Karpas-422 (cell line): ENCODE data around the gene DIPK1B. TPM values are rescaled to one million over a fixed set of nuclear protein-coding genes. Genes with fewer than 3 reads are reported as not detected.
"Not testable (repeated sequence)": the region's sequence is repeated elsewhere in the genome, so short reads cannot be mapped to it uniquely, and the experiment has no call there.

Experiments used
- DNase-seq: peaks from one replicate; pipeline ENCODE4 v3.0.0-alpha.2; 2015
- H2AFZ ChIP-seq: fragments of 200-600 bp; sonication (generic); 2 replicates; pipeline ENCODE4 v1.6.1; 2014; ENCODE audit warnings: antibody characterized with exemption, low read length, mixed read lengths
- H3K27ac ChIP-seq: fragments of 200-600 bp; sonication (generic); 2 replicates; pipeline ENCODE4 v1.5.1; 2014; ENCODE audit warnings: mild to moderate bottlenecking, low read length, moderate library complexity
- H3K27me3 ChIP-seq: fragments of 200-600 bp; sonication (generic); 2 replicates; pipeline ENCODE4 v1.6.1; 2014; ENCODE audit warnings: low read length, mixed read lengths
- H3K36me3 ChIP-seq: fragments of 200-600 bp; sonication (generic); 2 replicates; pipeline ENCODE4 v1.6.1; 2014; ENCODE audit warnings: low read length, mixed read lengths; ENCODE audit not compliant: insufficient read depth
- H3K4me1 ChIP-seq: fragments of 200-600 bp; sonication (generic); 2 replicates; pipeline ENCODE4 v1.6.1; 2014; ENCODE audit warnings: mild to moderate bottlenecking, low read length, mixed read lengths
- H3K4me2 ChIP-seq: fragments of 200-600 bp; sonication (generic); 2 replicates; pipeline ENCODE4 v1.6.1; 2014; ENCODE audit warnings: low read length, low read depth, mild to moderate bottlenecking; ENCODE audit not compliant: poor library complexity, severe bottlenecking
- H3K4me3 ChIP-seq: fragments of 200-600 bp; sonication (generic); 2 replicates; pipeline ENCODE4 v1.5.1; 2014; ENCODE audit warnings: mild to moderate bottlenecking, antibody characterized with exemption, low read length, mixed read lengths
- H3K79me2 ChIP-seq: fragments of 200-600 bp; sonication (generic); 2 replicates; pipeline ENCODE4 v1.6.1; 2014; ENCODE audit warnings: mild to moderate bottlenecking, low read length, mixed read lengths
- H3K9ac ChIP-seq: fragments of 200-600 bp; sonication (generic); 2 replicates; pipeline ENCODE4 v1.6.0; 2014; ENCODE audit warnings: low read length
- H3K9me2 ChIP-seq: fragments of 200-600 bp; sonication (generic), shearing (Covaris generic); replicated peaks from 2 replicates; pipeline ENCODE4 v1.6.0; 2014; ENCODE audit warnings: mild to moderate bottlenecking, low read length, moderate library complexity; ENCODE audit not compliant: insufficient read depth
- H3K9me3 ChIP-seq: fragments of 300-700, 200-600 bp; sonication (generic); 2 replicates; pipeline ENCODE4 v1.6.1; 2014; ENCODE audit warnings: low read length, mixed read lengths
- H4K20me1 ChIP-seq: fragments of 200-600 bp; sonication (generic); 2 replicates; pipeline ENCODE4 v1.6.1; 2014; ENCODE audit warnings: mild to moderate bottlenecking, antibody characterized with exemption, low read length, low read depth; ENCODE audit not compliant: insufficient read depth
- total RNA-seq: library from RNA; depleted of rRNA; stranded (reverse); fragments of >200 nt; shearing (Covaris generic); gene quantifications from 2 replicates; pipeline ENCODE4 v1.2.3, GENCODE V29; 2014; ENCODE audit warnings: low replicate concordance

DIPK1B gene
- total RNA-seq, 1 experiment from 2014 or later, result not detected

DNA sequence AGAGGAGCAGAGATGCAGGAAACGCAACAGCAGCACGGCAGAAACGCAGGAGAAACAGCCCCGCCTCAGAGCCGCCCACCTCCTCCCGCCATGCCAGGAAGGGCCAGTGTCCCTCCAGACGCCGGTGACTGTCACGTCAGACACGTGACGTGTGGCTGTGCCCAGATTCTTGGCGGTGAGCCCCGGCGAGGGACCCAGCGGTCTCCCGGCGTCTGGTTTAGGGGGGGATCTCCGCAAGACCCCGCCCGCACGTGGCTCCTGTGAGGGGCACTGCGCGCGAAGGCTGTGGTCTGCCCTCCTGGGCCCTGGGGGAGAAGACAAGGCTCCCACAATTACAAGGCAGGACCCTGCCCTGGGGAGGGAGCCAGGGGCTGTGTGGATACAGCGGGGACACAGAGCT is 48.1 kb downstream of the DIPK1B start:
- DNase-seq, result no peak
- Histone ChIP-seq H3K79me2 (no peaks in the 10 kb centered on the region), H3K9ac (no peak overlapping the region), H3K27me3 (no peaks in the 10 kb centered on the region), H3K27ac (no peak overlapping the region), H3K9me3 (no peaks in the 10 kb centered on the region), H3K36me3 (no peaks in the 10 kb centered on the region), H3K4me1 (peaks cover 3% of the 10 kb centered on the region), H3K4me3 (no peak overlapping the region), H2AFZ (no peak overlapping the region), H4K20me1 (0 out of 2 replicates have a peak, but pooled peaks cover 4% of the 10 kb centered on the region), H3K4me2 (no peak overlapping the region), H3K9me2 (no peaks in the 10 kb centered on the region)

DNA sequence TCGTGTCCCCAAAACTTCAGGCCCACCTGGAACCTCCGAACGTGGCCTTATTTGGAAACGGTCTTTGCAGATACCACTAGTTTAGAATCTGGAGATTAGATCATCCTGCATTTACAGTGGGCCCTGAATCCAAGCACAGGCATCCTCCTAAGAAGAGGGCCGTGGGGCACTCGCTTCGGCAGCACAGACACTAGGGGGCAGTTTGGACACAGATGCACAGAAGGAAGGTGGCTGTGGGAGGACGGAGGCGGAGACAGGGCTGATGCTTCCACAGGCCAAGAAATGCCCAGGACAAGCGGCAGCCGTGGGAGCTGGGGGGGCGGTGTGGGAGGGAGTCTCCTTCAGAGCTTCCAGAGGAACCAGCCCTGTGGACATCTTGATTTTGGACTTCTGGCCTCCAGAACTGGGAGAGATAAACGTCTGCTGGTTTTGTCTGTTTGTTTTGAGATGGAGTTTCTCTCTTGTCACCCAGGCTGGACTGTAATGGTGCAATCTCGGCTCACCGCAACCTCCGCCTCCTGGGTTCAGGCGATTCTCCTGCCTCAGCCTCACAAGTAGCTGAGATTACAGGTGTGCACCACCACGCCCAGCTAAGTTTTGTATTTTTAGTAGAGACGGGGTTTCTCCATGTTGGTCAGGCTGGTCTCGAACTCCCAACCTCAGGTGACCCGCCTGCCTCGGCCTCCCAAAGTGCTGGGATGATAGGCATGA is 48.6 kb downstream of the DIPK1B start:
- DNase-seq, result peak; percentile 79
- not testable (repeated sequence) for H4K20me1 ChIP-seq, H3K4me3 ChIP-seq, H3K9me2 ChIP-seq, H3K9me3 ChIP-seq, H3K79me2 ChIP-seq, H3K4me1 ChIP-seq, H3K36me3 ChIP-seq, H2AFZ ChIP-seq, H3K27ac ChIP-seq, H3K9ac ChIP-seq, H3K4me2 ChIP-seq, H3K27me3 ChIP-seq

GRCh38 chr9:136761545-136761981 is 49.2 kb downstream of the DIPK1B start:
- no peaks in the 10 kb centered on the region for H3K9me2 ChIP-seq
- no peak overlapping the region for H3K27ac ChIP-seq
- H3K36me3 ChIP-seq, result no peaks in the 10 kb centered on the region
- no peak overlapping the region for H3K4me3 ChIP-seq
- H2AFZ ChIP-seq, result no peak overlapping the region
- no peak overlapping the region for H3K9ac ChIP-seq
- H3K4me2 ChIP-seq, result no peak overlapping the region
- H3K9me3 ChIP-seq, result no peaks in the 10 kb centered on the region
- H3K79me2 ChIP-seq, result no peaks in the 10 kb centered on the region
- DNase-seq, result no peak
- no peaks in the 10 kb centered on the region for H3K27me3 ChIP-seq
- H3K4me1 ChIP-seq, result peaks cover 10% of the 10 kb centered on the region
- 0 out of 2 replicates have a peak, but pooled peaks cover 4% of the 10 kb centered on the region for H4K20me1 ChIP-seq

- Histone ChIP-seq H3K4me2 (no peak overlapping the region), H2AFZ (no peak overlapping the region)
Observed at GRCh38 chr9:136762221-136762691, 49.9 kb downstream of the DIPK1B start.

DNA sequence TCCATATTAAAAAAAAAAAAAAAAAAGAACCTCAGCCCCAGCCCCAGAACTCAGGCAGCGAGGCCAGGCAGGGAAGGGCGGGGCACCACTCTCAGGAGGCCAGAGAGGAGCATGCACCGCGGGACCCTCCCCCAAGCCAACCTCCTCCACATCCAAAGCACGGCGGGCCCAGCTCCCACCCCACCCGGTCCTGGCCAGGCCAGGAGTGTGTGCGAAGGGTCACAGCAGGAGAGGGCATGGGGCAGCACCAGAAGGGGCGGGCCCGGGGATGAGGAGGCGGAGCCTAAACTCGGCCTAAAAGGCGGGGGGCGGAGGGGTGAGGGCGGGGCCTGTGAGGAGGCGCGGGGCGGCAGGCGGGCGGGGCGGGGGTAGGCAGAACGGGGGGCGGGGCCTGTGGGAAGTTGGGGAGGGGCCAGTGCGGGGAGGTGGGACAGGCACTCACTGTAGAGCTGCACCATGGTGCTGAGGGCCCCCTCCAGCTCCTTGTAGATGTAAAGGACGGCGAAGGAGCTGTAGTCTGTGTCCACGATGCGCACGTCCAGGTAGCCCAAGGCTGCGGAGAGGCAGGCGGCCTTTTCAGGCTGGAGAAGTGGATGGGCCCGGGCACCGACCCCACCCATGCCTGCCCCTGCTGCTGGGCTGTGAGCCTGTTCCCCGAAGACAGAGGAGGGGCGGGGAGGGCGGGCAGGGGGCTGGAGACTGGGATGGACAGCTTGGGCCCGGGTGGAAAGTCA is 50.7 kb downstream of the DIPK1B start:
- Histone ChIP-seq H3K27me3 (no peaks in the 10 kb centered on the region), H3K27ac (no peak overlapping the region), H3K9me2 (no peaks in the 10 kb centered on the region), H3K9me3 (no peaks in the 10 kb centered on the region), H3K9ac (no peak overlapping the region), H3K4me2 (no peak overlapping the region), H3K36me3 (no peaks in the 10 kb centered on the region), H2AFZ (no peak overlapping the region), H4K20me1 (0 out of 2 replicates have a peak, but pooled peaks cover 4% of the 10 kb centered on the region), H3K79me2 (no peaks in the 10 kb centered on the region), H3K4me3 (no peak overlapping the region), H3K4me1 (peaks cover 20% of the 10 kb centered on the region)
- DNase-seq, result peak; percentile 92

More at GRCh38 chr9:136762221-136762691, 49.9 kb downstream of the DIPK1B start:
- no peak overlapping the region for H3K27ac ChIP-seq
- no peak overlapping the region for H3K4me3 ChIP-seq
- H4K20me1 ChIP-seq, result 0 out of 2 replicates have a peak, but pooled peaks cover 4% of the 10 kb centered on the region
- H3K9me2 ChIP-seq, result no peaks in the 10 kb centered on the region
- no peaks in the 10 kb centered on the region for H3K79me2 ChIP-seq
- H3K9ac ChIP-seq, result no peak overlapping the region
- H3K4me1 ChIP-seq, result peaks cover 16% of the 10 kb centered on the region
- no peaks in the 10 kb centered on the region for H3K36me3 ChIP-seq
- no peaks in the 10 kb centered on the region for H3K27me3 ChIP-seq
- H3K9me3 ChIP-seq, result no peaks in the 10 kb centered on the region
- no peak for DNase-seq

DNA sequence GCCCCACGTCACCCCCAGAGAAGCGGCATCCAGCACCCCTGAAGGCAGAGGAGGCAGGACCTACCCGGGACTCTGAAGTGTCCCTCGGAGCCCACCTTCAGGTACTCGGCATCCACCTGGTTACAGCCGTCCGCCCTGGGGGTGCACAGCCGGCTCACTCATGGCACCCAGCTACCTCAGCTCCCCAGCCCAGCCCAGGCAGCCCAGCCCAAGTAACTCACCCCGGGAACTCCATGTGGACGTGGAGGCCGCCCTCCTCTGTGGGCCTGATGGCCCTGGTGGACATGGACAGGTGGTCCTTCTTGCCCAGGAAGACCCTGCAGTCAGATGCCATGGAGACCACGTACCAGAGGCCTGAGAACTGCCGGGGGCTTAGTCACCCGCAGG is 51.3 kb downstream of the DIPK1B start:
- no peaks in the 10 kb centered on the region for H3K9me3 ChIP-seq
- H3K4me1 ChIP-seq, result peaks cover 23% of the 10 kb centered on the region
- no peak overlapping the region for H2AFZ ChIP-seq
- H3K27ac ChIP-seq, result no peak overlapping the region
- no peak overlapping the region for H3K4me3 ChIP-seq
- no peak for DNase-seq
- 0 out of 2 replicates have a peak, but pooled peaks cover 4% of the 10 kb centered on the region for H4K20me1 ChIP-seq
- no peak overlapping the region for H3K9ac ChIP-seq
- H3K4me2 ChIP-seq, result no peak overlapping the region
- H3K36me3 ChIP-seq, result no peaks in the 10 kb centered on the region
- H3K9me2 ChIP-seq, result no peaks in the 10 kb centered on the region
- no peaks in the 10 kb centered on the region for H3K79me2 ChIP-seq
- H3K27me3 ChIP-seq, result no peaks in the 10 kb centered on the region

- H3K27ac ChIP-seq, result no peak within 1 kb of the TSS
- H3K36me3 ChIP-seq, result no peaks in the 10 kb centered on the region
- H3K79me2 ChIP-seq, result no peaks in the 10 kb centered on the region
- no peaks in the 10 kb centered on the region for H3K27me3 ChIP-seq
- H2AFZ ChIP-seq, result no peak within 1 kb of the TSS
- H3K4me1 ChIP-seq, result peaks cover 23% of the 10 kb centered on the region
- H4K20me1 ChIP-seq, result 0 out of 2 replicates have a peak, but pooled peaks cover 4% of the 10 kb centered on the region
- DNase-seq, result no peak
- H3K4me2 ChIP-seq, result no peak within 1 kb of the TSS
- H3K9ac ChIP-seq, result no peak within 1 kb of the TSS
- no peaks in the 10 kb centered on the region for H3K9me2 ChIP-seq
- no peaks in the 10 kb centered on the region for H3K9me3 ChIP-seq
- no peak within 1 kb of the TSS for H3K4me3 ChIP-seq
Observed at GRCh38 chr9:136764301-136764891, 52.0 kb downstream of the DIPK1B start, which contains the start of gene LCN15. LCN15 (minus strand) TSS chr9:136764518; CDS start chr9:136764488, 30 bp downstream.

DNA sequence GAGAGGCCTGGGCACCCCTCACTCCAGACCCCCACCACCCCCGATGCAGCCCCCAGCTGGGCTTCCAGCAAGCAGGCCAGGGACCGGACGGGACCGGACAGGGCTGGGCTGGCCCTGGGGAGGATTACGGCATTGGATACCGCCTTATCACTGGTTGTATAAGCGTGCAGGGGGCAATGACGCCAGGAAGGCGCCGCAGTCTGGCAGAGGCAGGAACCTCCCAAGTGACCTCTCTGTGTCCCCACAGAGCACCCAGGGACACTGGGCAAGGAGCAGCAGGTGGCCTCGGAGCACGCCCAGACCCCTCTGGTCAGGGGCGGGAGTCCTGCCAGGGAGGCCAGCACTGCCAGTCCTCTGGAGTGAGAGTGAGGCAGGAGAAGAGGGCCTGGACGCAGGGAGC is 52.7 kb downstream of the DIPK1B start:
- Histone ChIP-seq H3K27ac (no peak overlapping the region), H3K9ac (no peak overlapping the region), H3K4me3 (no peak overlapping the region), H2AFZ (no peak overlapping the region), H3K9me2 (no peaks in the 10 kb centered on the region), H3K36me3 (no peaks in the 10 kb centered on the region), H3K9me3 (no peaks in the 10 kb centered on the region), H3K27me3 (no peaks in the 10 kb centered on the region), H4K20me1 (0 out of 2 replicates have a peak, but pooled peaks cover 4% of the 10 kb centered on the region), H3K4me2 (no peak overlapping the region), H3K4me1 (peaks cover 26% of the 10 kb centered on the region), H3K79me2 (no peaks in the 10 kb centered on the region)
- no peak for DNase-seq
